ENCODE measurements around the gene GRIK4.

GRCh38 chr11:120538707-120539106 is 27.2 kb downstream of the GRIK4 start:
- no peak for TF ChIP-seq CTCF (conservative IDR thresholded peaks at IDR 0.05 in 1 of 2, IDR thresholded peaks at IDR 0.05 in 1 of 2; ENCODE audit: extremely low read depth in 1 of 2, insufficient read depth in 1 of 2, low read depth in 1 of 2, low read length in 2 of 2)
- no peak for TF ChIP-seq EZH2 (IDR thresholded peaks at IDR 0.05; ENCODE audit: borderline replicate concordance, low read length)

All from mammary epithelial cell (primary cell).